Esophagus muscularis mucosa (tissue), 3 donors: ENCODE measurements around the gene MEI4.

ENCODE experiments used
- CTCF ChIP-seq, 3 experiments: fragments of 200-600 bp in 2 of 3; fragments of 450-650 bp in 1 of 3; sonication (generic) in 2 of 3; IDR thresholded peaks; one replicate each; pipeline ENCODE4 v1.5.1; 2017 to 2019; ENCODE audit warnings: antibody characterized with exemption in 3 of 3, mild to moderate bottlenecking in 2 of 3, moderate library complexity in 1 of 3
- POLR2A ChIP-seq: fragments of 450-650 bp; IDR thresholded peaks from one replicate; pipeline ENCODE4 v1.6.1; 2017; ENCODE audit warnings: antibody characterized with exemption, moderate library complexity, mild to moderate bottlenecking, low read depth

- TF ChIP-seq POLR2A (no peak), CTCF (IDR thresholded peaks at IDR 0.05) (no peak)
These were observed 159.5 kb downstream of the MEI4 start for GRCh38 chr6:77812304-77812703.
